ENCODE results near the gene IRF2BP2. TPM values are rescaled to one million over a fixed set of nuclear protein-coding genes. Genes with fewer than 3 reads are reported as not detected.

Gene IRF2BP2
- total RNA-seq, 4 donors from 2014 or later: 121 to 149 (median 137) TPM

- TF ChIP-seq, protein P1, sequence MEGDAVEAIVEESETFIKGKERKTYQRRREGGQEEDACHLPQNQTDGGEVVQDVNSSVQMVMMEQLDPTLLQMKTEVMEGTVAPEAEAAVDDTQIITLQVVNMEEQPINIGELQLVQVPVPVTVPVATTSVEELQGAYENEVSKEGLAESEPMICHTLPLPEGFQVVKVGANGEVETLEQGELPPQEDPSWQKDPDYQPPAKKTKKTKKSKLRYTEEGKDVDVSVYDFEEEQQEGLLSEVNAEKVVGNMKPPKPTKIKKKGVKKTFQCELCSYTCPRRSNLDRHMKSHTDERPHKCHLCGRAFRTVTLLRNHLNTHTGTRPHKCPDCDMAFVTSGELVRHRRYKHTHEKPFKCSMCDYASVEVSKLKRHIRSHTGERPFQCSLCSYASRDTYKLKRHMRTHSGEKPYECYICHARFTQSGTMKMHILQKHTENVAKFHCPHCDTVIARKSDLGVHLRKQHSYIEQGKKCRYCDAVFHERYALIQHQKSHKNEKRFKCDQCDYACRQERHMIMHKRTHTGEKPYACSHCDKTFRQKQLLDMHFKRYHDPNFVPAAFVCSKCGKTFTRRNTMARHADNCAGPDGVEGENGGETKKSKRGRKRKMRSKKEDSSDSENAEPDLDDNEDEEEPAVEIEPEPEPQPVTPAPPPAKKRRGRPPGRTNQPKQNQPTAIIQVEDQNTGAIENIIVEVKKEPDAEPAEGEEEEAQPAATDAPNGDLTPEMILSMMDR (IDR thresholded peaks at IDR 0.05): no peak
- no peak for TF ChIP-seq POLR2A (IDR thresholded peaks at IDR 0.05)
- WGBS, 2 donors: 52 to 56% methylated on average over 3 of the region's 3 CpGs
- intact Hi-C loops (cut with DNase I; ENCODE audit: low total_unique reads): no loop called here
- no peak overlapping the region for H3K4me3 ChIP-seq (ENCODE audit: low read depth, poor library complexity, severe bottlenecking)
- no peak for DNase-seq (ENCODE audit: low spot score in 2 of 2)
These were observed 9.1 kb upstream of the IRF2BP2 start for GRCh38 chr1:234619071-234619480.

GRCh38 chr1:234618737-234619049 lies 8.7 kb upstream of the IRF2BP2 start:
- intact Hi-C loops (cut with DNase I; ENCODE audit: low total_unique reads): no loop called here
- no peak for DNase-seq (ENCODE audit: low spot score in 2 of 2)
- WGBS, 2 donors: 47 to 52% methylated on average over 5 of the region's 5 CpGs
- H3K4me3 ChIP-seq (ENCODE audit: low read depth, poor library complexity, severe bottlenecking): no peak overlapping the region
- no peak for TF ChIP-seq POLR2A (IDR thresholded peaks at IDR 0.05)

DNA sequence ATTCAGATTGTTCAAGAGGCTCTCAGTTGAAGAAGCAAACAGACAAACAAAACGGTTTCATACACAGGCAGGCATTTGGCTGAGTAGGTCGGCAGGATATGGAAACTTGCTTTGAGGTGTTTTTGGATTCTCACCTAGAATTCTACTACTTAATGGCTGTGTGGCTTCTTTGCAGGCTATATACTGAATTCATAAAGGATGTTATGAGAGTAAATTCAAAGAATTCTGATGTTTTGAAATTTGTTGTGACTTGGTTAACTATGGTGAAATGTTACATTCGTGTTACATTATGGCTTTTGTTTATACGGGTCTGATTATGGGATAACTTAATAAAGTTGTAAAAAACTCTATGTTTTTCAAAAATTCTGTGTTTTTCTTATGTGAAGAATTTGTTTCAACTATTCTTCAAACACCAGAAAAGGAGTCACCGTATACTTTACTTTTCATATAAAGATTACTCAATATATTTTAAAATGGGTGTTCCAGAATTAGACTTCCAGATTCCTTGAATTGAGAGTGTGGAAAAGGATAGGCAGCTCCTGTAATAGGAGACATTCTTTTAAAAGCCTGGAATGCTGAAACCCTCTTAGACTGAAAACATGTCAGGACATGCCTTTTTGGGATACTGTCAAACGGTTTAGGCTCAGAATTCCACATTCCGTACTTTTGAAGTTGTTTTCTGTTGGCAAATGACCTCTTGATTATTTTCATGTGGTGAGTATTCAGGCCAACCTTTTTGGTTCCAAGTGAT lies 8.2 kb upstream of the IRF2BP2 start:
- 38 to 41% methylated on average over 7 of the region's 7 CpGs for WGBS, 2 donors

DNA sequence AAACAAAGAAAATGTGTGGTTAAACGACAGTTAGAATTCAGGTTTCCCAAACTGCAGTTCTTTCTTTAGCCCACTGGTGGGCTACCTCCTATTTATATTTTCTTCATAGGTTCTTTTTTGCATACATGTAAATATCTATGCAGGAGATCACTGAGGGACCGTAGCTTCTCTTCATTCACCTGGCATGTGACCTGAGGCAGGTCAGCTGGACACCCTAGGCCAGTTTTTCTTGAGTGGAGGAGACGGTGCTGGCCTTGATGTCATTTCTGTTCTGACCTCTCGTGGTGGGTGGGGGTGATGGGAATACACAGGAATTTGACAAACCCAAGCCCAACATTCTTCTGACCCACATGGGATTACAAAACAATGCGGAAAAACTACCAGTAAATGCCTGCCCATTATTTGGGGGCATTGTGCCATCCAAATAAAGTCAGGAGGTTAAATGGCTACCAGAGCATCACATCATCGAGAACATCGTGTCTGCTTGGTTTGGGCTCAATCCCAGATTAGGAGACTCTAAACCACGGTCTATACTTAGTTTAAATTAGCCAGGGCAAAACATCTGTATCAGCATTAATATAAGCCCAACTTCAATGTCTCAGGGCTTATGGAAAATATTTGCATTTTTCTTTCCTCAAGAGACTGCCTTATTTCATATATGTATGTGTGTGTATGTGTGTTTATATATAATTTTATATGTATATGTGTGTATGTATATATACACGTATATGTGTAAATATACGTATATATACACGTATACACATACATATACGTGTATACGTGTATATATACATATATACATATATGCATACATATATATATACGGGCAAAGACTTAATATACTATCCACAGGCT lies 7.4 kb upstream of the IRF2BP2 start:
- H3K4me3 ChIP-seq (ENCODE audit: low read depth, poor library complexity, severe bottlenecking): no peak overlapping the region
- TF ChIP-seq POLR2A (IDR thresholded peaks at IDR 0.05): no peak
- TF ChIP-seq, protein P1 (IDR thresholded peaks at IDR 0.05): no peak
- DNase-seq (ENCODE audit: low spot score in 2 of 2): peak in 1 of 2 donors; percentile 73
- 61 to 62% methylated on average over 14 of the region's 14 CpGs for WGBS, 2 donors
- intact Hi-C loops (cut with DNase I; ENCODE audit: low total_unique reads): no loop called here

More for the DNA sequence above, 8.2 kb upstream of the IRF2BP2 start:
- H3K4me3 ChIP-seq (ENCODE audit: low read depth, poor library complexity, severe bottlenecking): no peak overlapping the region
- no peak for DNase-seq (ENCODE audit: low spot score in 2 of 2)
- TF ChIP-seq, protein P1 (IDR thresholded peaks at IDR 0.05): no peak
- TF ChIP-seq POLR2A (IDR thresholded peaks at IDR 0.05): no peak
- intact Hi-C loops (cut with DNase I; ENCODE audit: low total_unique reads): no loop called here

DNA sequence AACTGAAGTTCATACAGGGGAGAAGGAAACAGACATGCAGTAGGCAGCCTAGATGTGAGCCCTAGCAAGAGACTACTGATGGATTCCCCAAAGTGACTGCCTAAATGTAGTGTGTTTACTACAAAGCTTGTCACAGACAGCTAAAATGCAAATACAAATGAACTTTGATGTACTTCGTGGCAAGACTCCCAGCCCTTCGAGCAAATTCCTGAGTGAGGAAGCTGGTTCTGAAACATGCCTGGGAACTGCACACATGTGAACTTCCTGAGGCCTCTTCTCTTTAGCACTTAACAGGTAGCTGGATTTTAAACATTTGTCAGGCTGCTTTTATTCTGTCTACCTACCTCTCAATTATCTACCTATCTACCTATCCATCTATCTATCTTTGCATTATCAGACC lies 6.7 kb upstream of the IRF2BP2 start:
- DNase-seq (ENCODE audit: low spot score in 2 of 2): peak in 1 of 2 donors; percentile 73
- no peak overlapping the region for H3K4me3 ChIP-seq (ENCODE audit: low read depth, poor library complexity, severe bottlenecking)
- intact Hi-C loops (cut with DNase I; ENCODE audit: low total_unique reads): no loop called here
- WGBS, 2 donors: 11 to 19% methylated on average over 2 of the region's 2 CpGs
- TF ChIP-seq, protein P1 (IDR thresholded peaks at IDR 0.05): no peak
- no peak for TF ChIP-seq POLR2A (IDR thresholded peaks at IDR 0.05)

- DNase-seq (ENCODE audit: low spot score in 2 of 2): no peak
- 30 to 40% methylated on average over 2 of the region's 2 CpGs for WGBS, 2 donors
- intact Hi-C loops (cut with DNase I; ENCODE audit: low total_unique reads): loop anchor here (5.0 kb wide), 1 partner anchor 108 kb away; no protein-coding TSS in a partner anchor
- no peak overlapping the region for H3K4me3 ChIP-seq (ENCODE audit: low read depth, poor library complexity, severe bottlenecking)
- TF ChIP-seq, protein P1 (IDR thresholded peaks at IDR 0.05): no peak
- no peak for TF ChIP-seq POLR2A (IDR thresholded peaks at IDR 0.05)
These were observed 4.1 kb upstream of the IRF2BP2 start for GRCh38 chr1:234614081-234614489.

All from lower leg skin (tissue), 4 donors.